ENCODE results near the gene DIAPH2. TPM values are rescaled to one million over a fixed set of nuclear protein-coding genes. Genes with fewer than 3 reads are reported as not detected.

DIAPH2 gene
- total RNA-seq, 1 experiment from 2014 or later: 15.9 TPM

DNA sequence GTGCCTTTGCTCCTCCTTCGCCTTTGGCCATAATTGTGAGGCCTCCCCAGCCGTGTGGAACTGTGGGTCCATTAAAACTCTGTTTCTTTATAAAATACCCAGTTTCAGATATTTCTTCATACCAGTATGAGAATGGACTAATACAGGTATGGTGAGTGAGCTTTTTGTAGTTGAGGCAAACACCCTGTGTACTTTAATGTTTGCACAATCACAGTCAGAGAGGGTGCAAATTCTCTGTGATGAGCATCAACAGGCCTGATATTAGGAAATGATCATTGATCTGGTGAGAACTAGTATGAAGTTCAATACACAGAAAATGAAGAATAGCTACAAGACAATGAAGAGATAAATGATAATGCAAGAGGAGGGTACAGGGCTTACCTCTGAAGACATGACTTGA lies 943.7 kb downstream of the DIAPH2 start:
- ChIA-PET POLR2A (no interaction called here), CTCF (no interaction called here)
- Mint-ChIP-seq H3K27ac (no peak overlapping the region), H3K36me3 (no peaks in the 10 kb centered on the region; the same call in 1 of the 2 replicates), H3K4me3 (no peak overlapping the region), H3K9me3 (peaks cover 10% of the 10 kb centered on the region; the same call in 1 of the 2 replicates), H3K4me1 (no peaks in the 10 kb centered on the region), H3K27me3 (ENCODE audit: low read depth) (no peaks in the 10 kb centered on the region)
- ATAC-seq: no peak
- TF ChIP-seq ZNF138 (CRISPR knock-in tag; conservative IDR thresholded peaks at IDR 0.05) (no peak), NR3C1 (CRISPR knock-in tag; conservative IDR thresholded peaks at IDR 0.05; ENCODE audit: low read depth) (no peak), ELF4 (CRISPR knock-in tag; IDR thresholded peaks at IDR 0.05; ENCODE audit: low read depth) (no peak), ZBTB21 (CRISPR knock-in tag; IDR thresholded peaks at IDR 0.05; ENCODE audit: borderline replicate concordance) (no peak), FOXK1 (CRISPR knock-in tag; IDR thresholded peaks at IDR 0.05) (no peak), MYBL2 (CRISPR knock-in tag; IDR thresholded peaks at IDR 0.05) (no peak), ZNF232 (CRISPR knock-in tag; IDR thresholded peaks at IDR 0.05) (no peak), NFE2L1 (CRISPR knock-in tag; IDR thresholded peaks at IDR 0.05) (no peak), ZNF121 (CRISPR knock-in tag; IDR thresholded peaks at IDR 0.05) (no peak), RORB (CRISPR knock-in tag; IDR thresholded peaks at IDR 0.05) (no peak)
- TF ChIP-seq, protein P1, sequence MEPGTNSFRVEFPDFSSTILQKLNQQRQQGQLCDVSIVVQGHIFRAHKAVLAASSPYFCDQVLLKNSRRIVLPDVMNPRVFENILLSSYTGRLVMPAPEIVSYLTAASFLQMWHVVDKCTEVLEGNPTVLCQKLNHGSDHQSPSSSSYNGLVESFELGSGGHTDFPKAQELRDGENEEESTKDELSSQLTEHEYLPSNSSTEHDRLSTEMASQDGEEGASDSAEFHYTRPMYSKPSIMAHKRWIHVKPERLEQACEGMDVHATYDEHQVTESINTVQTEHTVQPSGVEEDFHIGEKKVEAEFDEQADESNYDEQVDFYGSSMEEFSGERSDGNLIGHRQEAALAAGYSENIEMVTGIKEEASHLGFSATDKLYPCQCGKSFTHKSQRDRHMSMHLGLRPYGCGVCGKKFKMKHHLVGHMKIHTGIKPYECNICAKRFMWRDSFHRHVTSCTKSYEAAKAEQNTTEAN (CRISPR knock-in tag; IDR thresholded peaks at IDR 0.05): no peak
- TF ChIP-seq, protein P2, sequence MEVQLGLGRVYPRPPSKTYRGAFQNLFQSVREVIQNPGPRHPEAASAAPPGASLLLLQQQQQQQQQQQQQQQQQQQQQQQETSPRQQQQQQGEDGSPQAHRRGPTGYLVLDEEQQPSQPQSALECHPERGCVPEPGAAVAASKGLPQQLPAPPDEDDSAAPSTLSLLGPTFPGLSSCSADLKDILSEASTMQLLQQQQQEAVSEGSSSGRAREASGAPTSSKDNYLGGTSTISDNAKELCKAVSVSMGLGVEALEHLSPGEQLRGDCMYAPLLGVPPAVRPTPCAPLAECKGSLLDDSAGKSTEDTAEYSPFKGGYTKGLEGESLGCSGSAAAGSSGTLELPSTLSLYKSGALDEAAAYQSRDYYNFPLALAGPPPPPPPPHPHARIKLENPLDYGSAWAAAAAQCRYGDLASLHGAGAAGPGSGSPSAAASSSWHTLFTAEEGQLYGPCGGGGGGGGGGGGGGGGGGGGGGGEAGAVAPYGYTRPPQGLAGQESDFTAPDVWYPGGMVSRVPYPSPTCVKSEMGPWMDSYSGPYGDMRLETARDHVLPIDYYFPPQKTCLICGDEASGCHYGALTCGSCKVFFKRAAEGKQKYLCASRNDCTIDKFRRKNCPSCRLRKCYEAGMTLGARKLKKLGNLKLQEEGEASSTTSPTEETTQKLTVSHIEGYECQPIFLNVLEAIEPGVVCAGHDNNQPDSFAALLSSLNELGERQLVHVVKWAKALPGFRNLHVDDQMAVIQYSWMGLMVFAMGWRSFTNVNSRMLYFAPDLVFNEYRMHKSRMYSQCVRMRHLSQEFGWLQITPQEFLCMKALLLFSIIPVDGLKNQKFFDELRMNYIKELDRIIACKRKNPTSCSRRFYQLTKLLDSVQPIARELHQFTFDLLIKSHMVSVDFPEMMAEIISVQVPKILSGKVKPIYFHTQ (CRISPR knock-in tag; IDR thresholded peaks at IDR 0.05): no peak
- TF ChIP-seq, protein P3, sequence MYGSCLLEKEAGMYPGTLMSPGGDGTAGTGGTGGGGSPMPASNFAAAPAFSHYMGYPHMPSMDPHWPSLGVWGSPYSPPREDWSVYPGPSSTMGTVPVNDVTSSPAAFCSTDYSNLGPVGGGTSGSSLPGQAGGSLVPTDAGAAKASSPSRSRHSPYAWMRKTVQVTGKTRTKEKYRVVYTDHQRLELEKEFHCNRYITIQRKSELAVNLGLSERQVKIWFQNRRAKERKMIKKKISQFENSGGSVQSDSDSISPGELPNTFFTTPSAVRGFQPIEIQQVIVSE (CRISPR knock-in tag; IDR thresholded peaks at IDR 0.05; ENCODE audit: borderline replicate concordance): no peak
- no peak for DNase-seq (ENCODE audit: low spot score)

DNA sequence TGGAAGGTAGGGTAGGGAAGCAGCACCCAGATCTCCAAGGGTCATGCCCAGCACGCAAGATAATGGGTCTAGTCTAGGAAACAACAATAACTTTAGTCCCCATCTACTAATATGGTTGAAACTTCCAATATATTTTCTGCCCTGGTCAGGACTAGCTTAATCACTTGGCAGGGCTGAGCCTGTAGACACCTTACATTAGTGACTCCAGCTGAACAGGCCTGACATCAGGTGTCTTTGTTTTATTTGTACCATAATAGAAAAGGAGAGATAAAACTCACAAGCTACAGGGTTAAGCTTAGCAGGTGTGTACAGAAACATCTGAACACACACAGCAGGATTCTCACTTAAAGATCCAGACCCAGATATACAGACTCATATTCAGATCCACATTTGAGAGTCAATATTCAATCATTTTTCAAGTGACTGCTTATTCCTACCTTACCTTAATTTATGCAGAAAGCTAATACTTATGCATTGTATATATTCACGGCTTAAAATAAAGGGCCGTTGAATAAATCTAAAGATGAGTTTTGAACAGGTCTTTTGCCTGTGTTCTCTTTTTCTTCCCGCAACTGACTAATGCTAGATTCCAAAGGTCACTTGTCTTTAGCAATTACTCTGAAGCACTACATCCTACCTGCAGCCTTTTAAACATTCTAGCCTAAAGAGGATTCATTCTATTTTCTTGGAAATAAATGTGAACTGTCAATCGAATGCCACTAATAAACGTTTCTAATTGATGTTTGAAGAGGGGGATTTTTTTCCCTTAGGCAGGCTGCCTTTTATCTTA lies 944.4 kb downstream of the DIAPH2 start:
- ATAC-seq (no peak), DNase-seq (ENCODE audit: low spot score) (no peak)
- H3K4me3 Mint-ChIP-seq: no peak overlapping the region
- H3K27ac Mint-ChIP-seq: no peak overlapping the region
- no peaks in the 10 kb centered on the region; the same call in 1 of the 2 replicates for H3K36me3 Mint-ChIP-seq
- H3K4me1 Mint-ChIP-seq: no peaks in the 10 kb centered on the region
- CTCF ChIA-PET: no interaction called here
- peaks cover 10% of the 10 kb centered on the region; the same call in 1 of the 2 replicates for H3K9me3 Mint-ChIP-seq
- no peaks in the 10 kb centered on the region for H3K27me3 Mint-ChIP-seq (ENCODE audit: low read depth)
- POLR2A ChIA-PET: no interaction called here
- TF ChIP-seq, protein P4, sequence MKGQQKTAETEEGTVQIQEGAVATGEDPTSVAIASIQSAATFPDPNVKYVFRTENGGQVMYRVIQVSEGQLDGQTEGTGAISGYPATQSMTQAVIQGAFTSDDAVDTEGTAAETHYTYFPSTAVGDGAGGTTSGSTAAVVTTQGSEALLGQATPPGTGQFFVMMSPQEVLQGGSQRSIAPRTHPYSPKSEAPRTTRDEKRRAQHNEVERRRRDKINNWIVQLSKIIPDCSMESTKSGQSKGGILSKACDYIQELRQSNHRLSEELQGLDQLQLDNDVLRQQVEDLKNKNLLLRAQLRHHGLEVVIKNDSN (CRISPR knock-in tag; IDR thresholded peaks at IDR 0.05): no peak
- TF ChIP-seq KAT7 (CRISPR knock-in tag; IDR thresholded peaks at IDR 0.05; ENCODE audit: borderline replicate concordance) (no peak), CREB1 (CRISPR knock-in tag; IDR thresholded peaks at IDR 0.05) (no peak), ZNF121 (CRISPR knock-in tag; IDR thresholded peaks at IDR 0.05) (no peak), JAZF1 (CRISPR knock-in tag; IDR thresholded peaks at IDR 0.05) (no peak), ZNF263 (CRISPR knock-in tag; IDR thresholded peaks at IDR 0.05; ENCODE audit: low read depth) (no peak)
- TF ChIP-seq, protein P5, sequence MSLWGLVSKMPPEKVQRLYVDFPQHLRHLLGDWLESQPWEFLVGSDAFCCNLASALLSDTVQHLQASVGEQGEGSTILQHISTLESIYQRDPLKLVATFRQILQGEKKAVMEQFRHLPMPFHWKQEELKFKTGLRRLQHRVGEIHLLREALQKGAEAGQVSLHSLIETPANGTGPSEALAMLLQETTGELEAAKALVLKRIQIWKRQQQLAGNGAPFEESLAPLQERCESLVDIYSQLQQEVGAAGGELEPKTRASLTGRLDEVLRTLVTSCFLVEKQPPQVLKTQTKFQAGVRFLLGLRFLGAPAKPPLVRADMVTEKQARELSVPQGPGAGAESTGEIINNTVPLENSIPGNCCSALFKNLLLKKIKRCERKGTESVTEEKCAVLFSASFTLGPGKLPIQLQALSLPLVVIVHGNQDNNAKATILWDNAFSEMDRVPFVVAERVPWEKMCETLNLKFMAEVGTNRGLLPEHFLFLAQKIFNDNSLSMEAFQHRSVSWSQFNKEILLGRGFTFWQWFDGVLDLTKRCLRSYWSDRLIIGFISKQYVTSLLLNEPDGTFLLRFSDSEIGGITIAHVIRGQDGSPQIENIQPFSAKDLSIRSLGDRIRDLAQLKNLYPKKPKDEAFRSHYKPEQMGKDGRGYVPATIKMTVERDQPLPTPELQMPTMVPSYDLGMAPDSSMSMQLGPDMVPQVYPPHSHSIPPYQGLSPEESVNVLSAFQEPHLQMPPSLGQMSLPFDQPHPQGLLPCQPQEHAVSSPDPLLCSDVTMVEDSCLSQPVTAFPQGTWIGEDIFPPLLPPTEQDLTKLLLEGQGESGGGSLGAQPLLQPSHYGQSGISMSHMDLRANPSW (CRISPR knock-in tag; conservative IDR thresholded peaks at IDR 0.05; ENCODE audit: low read depth): no peak
- TF ChIP-seq, protein P6, sequence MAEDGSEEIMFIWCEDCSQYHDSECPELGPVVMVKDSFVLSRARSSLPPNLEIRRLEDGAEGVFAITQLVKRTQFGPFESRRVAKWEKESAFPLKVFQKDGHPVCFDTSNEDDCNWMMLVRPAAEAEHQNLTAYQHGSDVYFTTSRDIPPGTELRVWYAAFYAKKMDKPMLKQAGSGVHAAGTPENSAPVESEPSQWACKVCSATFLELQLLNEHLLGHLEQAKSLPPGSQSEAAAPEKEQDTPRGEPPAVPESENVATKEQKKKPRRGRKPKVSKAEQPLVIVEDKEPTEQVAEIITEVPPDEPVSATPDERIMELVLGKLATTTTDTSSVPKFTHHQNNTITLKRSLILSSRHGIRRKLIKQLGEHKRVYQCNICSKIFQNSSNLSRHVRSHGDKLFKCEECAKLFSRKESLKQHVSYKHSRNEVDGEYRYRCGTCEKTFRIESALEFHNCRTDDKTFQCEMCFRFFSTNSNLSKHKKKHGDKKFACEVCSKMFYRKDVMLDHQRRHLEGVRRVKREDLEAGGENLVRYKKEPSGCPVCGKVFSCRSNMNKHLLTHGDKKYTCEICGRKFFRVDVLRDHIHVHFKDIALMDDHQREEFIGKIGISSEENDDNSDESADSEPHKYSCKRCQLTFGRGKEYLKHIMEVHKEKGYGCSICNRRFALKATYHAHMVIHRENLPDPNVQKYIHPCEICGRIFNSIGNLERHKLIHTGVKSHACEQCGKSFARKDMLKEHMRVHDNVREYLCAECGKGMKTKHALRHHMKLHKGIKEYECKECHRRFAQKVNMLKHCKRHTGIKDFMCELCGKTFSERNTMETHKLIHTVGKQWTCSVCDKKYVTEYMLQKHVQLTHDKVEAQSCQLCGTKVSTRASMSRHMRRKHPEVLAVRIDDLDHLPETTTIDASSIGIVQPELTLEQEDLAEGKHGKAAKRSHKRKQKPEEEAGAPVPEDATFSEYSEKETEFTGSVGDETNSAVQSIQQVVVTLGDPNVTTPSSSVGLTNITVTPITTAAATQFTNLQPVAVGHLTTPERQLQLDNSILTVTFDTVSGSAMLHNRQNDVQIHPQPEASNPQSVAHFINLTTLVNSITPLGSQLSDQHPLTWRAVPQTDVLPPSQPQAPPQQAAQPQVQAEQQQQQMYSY (CRISPR knock-in tag; IDR thresholded peaks at IDR 0.05): no peak
